AG09309 (cell line): ENCODE data around the gene NSD1.

Source experiments
- DNase-seq: peaks from one replicate; pipeline ENCODE4 v3.0.0-alpha.2; 2010; ENCODE audit warnings: low read depth
- H3K4me3 ChIP-seq: 2 replicates; pipeline ENCODE4 v1.5.1; 2011; ENCODE audit warnings: mild to moderate bottlenecking, low read depth, low read length, moderate library complexity; ENCODE audit not compliant: control insufficient read depth
- TF ChIP-seq, protein P1 (sequence below): IDR thresholded peaks from 2 replicates; pipeline ENCODE4 v1.5.1; 2011; ENCODE audit warnings: mild to moderate bottlenecking, low read depth, low read length, inconsistent platforms; ENCODE audit not compliant: insufficient read depth, control insufficient read depth; ENCODE audit errors: missing control alignments

The NSD1 gene

GRCh38 chr5:177099422-177100093 lies 34.0 kb upstream of the NSD1 start:
- H3K4me3 ChIP-seq = no peak overlapping the region
- DNase-seq = no peak
- TF ChIP-seq, protein P1, sequence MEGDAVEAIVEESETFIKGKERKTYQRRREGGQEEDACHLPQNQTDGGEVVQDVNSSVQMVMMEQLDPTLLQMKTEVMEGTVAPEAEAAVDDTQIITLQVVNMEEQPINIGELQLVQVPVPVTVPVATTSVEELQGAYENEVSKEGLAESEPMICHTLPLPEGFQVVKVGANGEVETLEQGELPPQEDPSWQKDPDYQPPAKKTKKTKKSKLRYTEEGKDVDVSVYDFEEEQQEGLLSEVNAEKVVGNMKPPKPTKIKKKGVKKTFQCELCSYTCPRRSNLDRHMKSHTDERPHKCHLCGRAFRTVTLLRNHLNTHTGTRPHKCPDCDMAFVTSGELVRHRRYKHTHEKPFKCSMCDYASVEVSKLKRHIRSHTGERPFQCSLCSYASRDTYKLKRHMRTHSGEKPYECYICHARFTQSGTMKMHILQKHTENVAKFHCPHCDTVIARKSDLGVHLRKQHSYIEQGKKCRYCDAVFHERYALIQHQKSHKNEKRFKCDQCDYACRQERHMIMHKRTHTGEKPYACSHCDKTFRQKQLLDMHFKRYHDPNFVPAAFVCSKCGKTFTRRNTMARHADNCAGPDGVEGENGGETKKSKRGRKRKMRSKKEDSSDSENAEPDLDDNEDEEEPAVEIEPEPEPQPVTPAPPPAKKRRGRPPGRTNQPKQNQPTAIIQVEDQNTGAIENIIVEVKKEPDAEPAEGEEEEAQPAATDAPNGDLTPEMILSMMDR = no peak

DNA sequence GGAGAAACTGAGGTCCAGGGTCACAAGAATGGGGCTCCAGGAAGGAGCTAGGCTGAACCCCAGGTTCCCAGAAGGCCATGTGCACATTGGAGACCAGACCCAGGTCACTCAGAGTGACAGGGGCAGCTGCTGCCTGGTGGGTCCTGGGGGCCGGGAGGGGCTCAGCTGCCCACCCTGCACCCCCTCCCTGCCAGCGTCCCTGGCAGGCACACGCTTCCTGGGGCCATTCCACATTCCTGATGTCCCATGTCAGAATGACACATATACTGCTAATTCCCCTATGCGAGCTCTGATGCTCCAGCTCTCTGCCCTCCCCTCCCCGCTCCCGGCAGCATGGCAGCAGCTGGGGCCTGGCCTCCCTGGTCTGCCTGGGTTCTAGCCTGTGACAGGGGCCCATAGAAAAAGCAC lies 32.9 kb upstream of the NSD1 start:
- DNase-seq = no peak
- TF ChIP-seq, protein P1 = no peak
- no peak overlapping the region for H3K4me3 ChIP-seq

GRCh38 chr5:177103523-177104253 lies 29.9 kb upstream of the NSD1 start:
- DNase-seq = no peak
- H3K4me3 ChIP-seq = no peak overlapping the region
- TF ChIP-seq, protein P1 = no peak

GRCh38 chr5:177105691-177106476 lies 27.7 kb upstream of the NSD1 start:
- no peak for DNase-seq
- TF ChIP-seq, protein P1 = no peak
- no peak overlapping the region for H3K4me3 ChIP-seq

DNA sequence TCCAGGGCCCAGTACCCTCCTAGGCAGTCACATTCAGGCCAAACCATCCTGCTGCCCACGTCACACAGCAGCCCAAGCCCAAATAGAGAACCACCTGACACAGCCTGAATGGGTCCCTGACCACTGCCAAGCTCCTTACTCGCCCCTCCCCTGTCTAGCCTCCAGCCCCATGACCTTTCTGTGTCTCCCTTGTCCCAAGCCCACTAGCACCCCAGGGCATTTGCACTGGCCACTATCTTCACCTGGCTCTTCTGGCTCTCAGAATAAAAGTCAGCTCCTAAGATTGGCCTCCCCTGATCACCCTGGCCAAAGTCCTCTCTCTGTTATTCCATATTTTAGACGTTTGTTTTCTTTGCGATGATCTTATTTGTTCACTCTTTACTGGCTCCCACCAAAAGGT lies 26.4 kb upstream of the NSD1 start:
- TF ChIP-seq, protein P1 = no peak
- DNase-seq = no peak
- H3K4me3 ChIP-seq = no peak overlapping the region

GRCh38 chr5:177109810-177110209 lies 23.8 kb upstream of the NSD1 start:
- TF ChIP-seq, protein P1 = no peak
- no peak overlapping the region for H3K4me3 ChIP-seq
- DNase-seq = no peak
